Measurements from ENCODE around the gene TAF4.

The TAF4 gene

DNA sequence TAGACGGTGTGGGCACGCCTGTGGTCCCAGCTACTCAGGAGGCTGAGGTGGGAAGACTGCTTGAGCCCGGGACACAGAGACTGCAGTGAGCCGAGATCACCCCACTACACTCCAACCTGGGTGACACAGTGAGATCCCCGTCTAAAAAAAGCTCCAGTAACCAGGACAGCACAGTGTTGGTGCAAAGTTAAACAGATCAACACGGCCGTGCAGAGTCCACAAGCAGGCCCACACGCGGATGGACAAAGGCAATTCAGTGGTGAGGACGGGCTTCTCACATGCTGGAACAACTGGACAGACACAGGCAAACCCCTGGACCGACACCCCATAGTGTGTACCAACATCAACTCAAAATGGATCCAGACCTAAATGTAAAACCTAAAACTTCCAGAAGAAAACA lies 41.7 kb downstream of the TAF4 start:
- H3K4me2 ChIP-seq (ENCODE audit: low read depth, low read length), result no peak overlapping the region
- DNase-seq, result no peak
- peaks cover 97% of the 10 kb centered on the region for H3K79me2 ChIP-seq (ENCODE audit: low read length)
- no peaks in the 10 kb centered on the region for H3F3A ChIP-seq (ENCODE audit: insufficient read depth, low read length)
- H3K9me2 ChIP-seq (replicated peaks; ENCODE audit: insufficient read depth, low read length), result no peaks in the 10 kb centered on the region
- H2AFZ ChIP-seq (ENCODE audit: low read length), result no peak overlapping the region
- H3K27ac ChIP-seq (ENCODE audit: low read length), result no peak overlapping the region
- no peaks in the 10 kb centered on the region for H3K4me1 ChIP-seq (ENCODE audit: low read length)
- no peaks in the 10 kb centered on the region for H3K9me3 ChIP-seq (replicated peaks; ENCODE audit: insufficient read depth, low read length)
- TF ChIP-seq, protein P1, sequence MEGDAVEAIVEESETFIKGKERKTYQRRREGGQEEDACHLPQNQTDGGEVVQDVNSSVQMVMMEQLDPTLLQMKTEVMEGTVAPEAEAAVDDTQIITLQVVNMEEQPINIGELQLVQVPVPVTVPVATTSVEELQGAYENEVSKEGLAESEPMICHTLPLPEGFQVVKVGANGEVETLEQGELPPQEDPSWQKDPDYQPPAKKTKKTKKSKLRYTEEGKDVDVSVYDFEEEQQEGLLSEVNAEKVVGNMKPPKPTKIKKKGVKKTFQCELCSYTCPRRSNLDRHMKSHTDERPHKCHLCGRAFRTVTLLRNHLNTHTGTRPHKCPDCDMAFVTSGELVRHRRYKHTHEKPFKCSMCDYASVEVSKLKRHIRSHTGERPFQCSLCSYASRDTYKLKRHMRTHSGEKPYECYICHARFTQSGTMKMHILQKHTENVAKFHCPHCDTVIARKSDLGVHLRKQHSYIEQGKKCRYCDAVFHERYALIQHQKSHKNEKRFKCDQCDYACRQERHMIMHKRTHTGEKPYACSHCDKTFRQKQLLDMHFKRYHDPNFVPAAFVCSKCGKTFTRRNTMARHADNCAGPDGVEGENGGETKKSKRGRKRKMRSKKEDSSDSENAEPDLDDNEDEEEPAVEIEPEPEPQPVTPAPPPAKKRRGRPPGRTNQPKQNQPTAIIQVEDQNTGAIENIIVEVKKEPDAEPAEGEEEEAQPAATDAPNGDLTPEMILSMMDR (IDR thresholded peaks at IDR 0.05; ENCODE audit: low read length), result no peak
- TF ChIP-seq EZH2 (optimal IDR thresholded peaks at IDR 0.05; ENCODE audit: low read depth, low read length) (no peak), EZH2phosphoT487 (IDR thresholded peaks at IDR 0.05; ENCODE audit: low read length) (no peak)
- peaks cover 10% of the 10 kb centered on the region for H4K20me1 ChIP-seq (ENCODE audit: insufficient read depth, low read length)
- H3K27me3 ChIP-seq (replicated peaks; ENCODE audit: insufficient read depth, low read length), result no peaks in the 10 kb centered on the region
- H3K9ac ChIP-seq (ENCODE audit: low read length), result no peak overlapping the region
- H3K36me3 ChIP-seq (replicated peaks; ENCODE audit: insufficient read depth, low read length), result no peaks in the 10 kb centered on the region
- no peak overlapping the region for H3K4me3 ChIP-seq (ENCODE audit: low read length)

DNA sequence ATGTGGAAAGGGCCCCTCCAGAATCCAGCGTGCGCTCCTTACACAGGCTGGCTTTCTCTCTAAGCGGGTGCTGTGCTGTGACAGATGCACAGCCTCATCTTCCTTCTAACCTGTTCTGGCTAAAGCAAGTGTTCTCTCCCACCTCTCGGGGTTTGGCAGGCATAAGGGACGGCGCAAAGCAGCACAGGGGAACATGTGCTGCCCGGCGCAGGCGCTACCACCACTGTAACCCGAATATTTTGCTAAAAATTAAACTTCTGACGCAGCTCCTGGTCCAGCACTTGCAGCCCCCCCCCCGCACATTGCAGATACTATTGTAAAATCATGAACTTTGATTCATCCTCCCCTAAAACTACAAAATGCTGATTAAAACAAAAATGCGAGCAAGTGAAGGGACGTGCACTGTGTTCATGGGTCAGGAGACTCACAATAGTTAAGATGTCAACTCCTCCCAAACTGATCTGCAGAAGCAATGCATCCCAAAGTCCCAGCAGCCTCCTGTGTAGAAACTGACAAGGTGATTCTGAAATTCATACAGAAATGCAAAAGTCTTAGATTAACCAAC lies 43.0 kb downstream of the TAF4 start:
- Histone ChIP-seq H3K79me2 (ENCODE audit: low read length) (peaks cover 97% of the 10 kb centered on the region), H3K9ac (ENCODE audit: low read length) (no peak overlapping the region), H3K9me3 (replicated peaks; ENCODE audit: insufficient read depth, low read length) (no peaks in the 10 kb centered on the region), H2AFZ (ENCODE audit: low read length) (no peak overlapping the region), H3K27me3 (replicated peaks; ENCODE audit: insufficient read depth, low read length) (no peaks in the 10 kb centered on the region), H4K20me1 (ENCODE audit: insufficient read depth, low read length) (peaks cover 10% of the 10 kb centered on the region), H3K27ac (ENCODE audit: low read length) (no peak overlapping the region), H3K4me3 (ENCODE audit: low read length) (no peak overlapping the region), H3K4me1 (ENCODE audit: low read length) (no peaks in the 10 kb centered on the region), H3K9me2 (replicated peaks; ENCODE audit: insufficient read depth, low read length) (no peaks in the 10 kb centered on the region), H3F3A (ENCODE audit: insufficient read depth, low read length) (no peaks in the 10 kb centered on the region), H3K4me2 (ENCODE audit: low read depth, low read length) (no peak overlapping the region), H3K36me3 (replicated peaks; ENCODE audit: insufficient read depth, low read length) (no peaks in the 10 kb centered on the region)
- DNase-seq, result no peak
- TF ChIP-seq, protein P1 (IDR thresholded peaks at IDR 0.05; ENCODE audit: low read length), result no peak
- TF ChIP-seq EZH2phosphoT487 (IDR thresholded peaks at IDR 0.05; ENCODE audit: low read length), result no peak
- TF ChIP-seq EZH2 (optimal IDR thresholded peaks at IDR 0.05; ENCODE audit: low read depth, low read length), result no peak

DNA sequence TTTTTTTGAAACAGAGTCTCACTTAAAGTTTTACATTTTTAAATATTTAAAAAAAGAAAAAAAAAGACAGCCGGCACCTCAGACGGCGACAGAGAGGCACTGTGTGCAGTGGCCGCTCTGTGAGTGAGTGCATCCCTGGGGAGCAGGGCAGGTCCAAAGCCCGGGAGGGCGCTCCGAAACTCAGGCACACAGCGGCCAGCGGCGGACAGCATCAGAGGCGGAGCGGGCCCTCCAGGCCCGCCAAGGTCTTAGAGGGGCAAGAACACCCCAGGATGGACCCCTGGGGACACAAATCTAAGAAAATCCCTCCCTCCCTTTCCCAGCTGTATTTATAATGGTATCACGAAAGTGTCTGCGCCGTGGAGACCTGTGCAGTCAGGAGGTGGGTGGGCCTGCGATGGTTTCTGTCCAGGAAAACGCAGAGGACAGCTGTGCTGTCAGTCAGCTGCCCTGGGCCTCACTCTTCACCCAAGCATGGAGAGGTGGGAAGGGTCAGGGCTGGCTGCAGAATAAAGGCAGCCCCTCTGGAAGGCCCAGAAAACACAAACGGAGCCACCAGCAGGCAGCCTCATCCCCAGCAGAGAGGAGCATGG lies 43.8 kb downstream of the TAF4 start:
- H3K4me3 ChIP-seq (ENCODE audit: low read length), result no peak overlapping the region
- no peak overlapping the region for H2AFZ ChIP-seq (ENCODE audit: low read length)
- H3K9ac ChIP-seq (ENCODE audit: low read length), result no peak overlapping the region
- no peaks in the 10 kb centered on the region for H3K27me3 ChIP-seq (replicated peaks; ENCODE audit: insufficient read depth, low read length)
- H3K9me3 ChIP-seq (replicated peaks; ENCODE audit: insufficient read depth, low read length), result no peaks in the 10 kb centered on the region
- peaks cover 8% of the 10 kb centered on the region for H4K20me1 ChIP-seq (ENCODE audit: insufficient read depth, low read length)
- no peak overlapping the region for H3K27ac ChIP-seq (ENCODE audit: low read length)
- peaks cover 94% of the 10 kb centered on the region for H3K79me2 ChIP-seq (ENCODE audit: low read length)
- no peaks in the 10 kb centered on the region for H3K9me2 ChIP-seq (replicated peaks; ENCODE audit: insufficient read depth, low read length)
- DNase-seq, result no peak
- no peak overlapping the region for H3K4me2 ChIP-seq (ENCODE audit: low read depth, low read length)
- H3F3A ChIP-seq (ENCODE audit: insufficient read depth, low read length), result no peaks in the 10 kb centered on the region
- no peak for TF ChIP-seq EZH2phosphoT487 (IDR thresholded peaks at IDR 0.05; ENCODE audit: low read length)
- no peak for TF ChIP-seq EZH2 (optimal IDR thresholded peaks at IDR 0.05; ENCODE audit: low read depth, low read length)
- TF ChIP-seq, protein P1 (IDR thresholded peaks at IDR 0.05; ENCODE audit: low read length), result no peak
- H3K36me3 ChIP-seq (replicated peaks; ENCODE audit: insufficient read depth, low read length), result no peaks in the 10 kb centered on the region
- H3K4me1 ChIP-seq (ENCODE audit: low read length), result no peaks in the 10 kb centered on the region
